Panc1 (cell line): ENCODE measurements around the gene MTO1. TPM values are rescaled to one million over a fixed set of nuclear protein-coding genes. Genes with fewer than 3 reads are reported as not detected.

Source experiments
- ATAC-seq: fragments of 200-7000 bp; cut with Tn5 transposase; 2 replicates; pipeline ENCODE4 v1.9.1; 2020; ENCODE audit warnings: mild to moderate bottlenecking, moderate library complexity
- BruUV-seq: library from RNA; stranded (reverse); fragments of 400-500 nt; replicated peaks from 2 replicates; lab custom pipeline; 2021; lab: Mats Ljungman, UMichigan
- CTCF ChIA-PET: fragments of 300-600 bp; sonication (Branson Sonifier 250); formaldehyde crosslinking; loops from one replicate; lab custom pipeline; 2022; ENCODE audit warnings: antibody characterized with exemption; lab: Charles Lee
- POLR2A ChIA-PET: fragments of 300-600 bp; sonication (Branson Sonifier 250); formaldehyde crosslinking; loops from one replicate; lab custom pipeline; 2022; ENCODE audit warnings: antibody characterized with exemption; lab: Charles Lee
- DNase-seq: peaks from one replicate; pipeline ENCODE4 v3.0.0-alpha.2; 2010; ENCODE audit warnings: low read depth, low spot score
- H3K27ac ChIP-seq: 2 replicates; pipeline ENCODE4 v1.5.1; 2011; ENCODE audit warnings: mild to moderate bottlenecking, low read length, inconsistent platforms
- H3K27me3 ChIP-seq: fragments of 200-500 bp; sonication (Bioruptor generic); 2 replicates; pipeline ENCODE4 v1.6.0; 2014; ENCODE audit warnings: low read length, inconsistent platforms; ENCODE audit not compliant: control insufficient read depth, insufficient read depth
- H3K36me3 ChIP-seq: fragments of 200-500 bp; sonication (Bioruptor generic); 2 replicates; pipeline ENCODE4 v1.5.1; 2014; ENCODE audit warnings: inconsistent platforms, mild to moderate bottlenecking, low read length, moderate library complexity; ENCODE audit not compliant: control insufficient read depth, insufficient read depth
- H3K4me1 ChIP-seq: 2 replicates; pipeline ENCODE4 v1.5.1; 2011; ENCODE audit warnings: inconsistent platforms, mild to moderate bottlenecking, low read length, moderate library complexity; ENCODE audit not compliant: control insufficient read depth, insufficient read depth
- H3K4me3 ChIP-seq, 2 experiments: 2 replicates each; pipeline ENCODE4 v1.5.1; 2011 to 2012; ENCODE audit warnings: low read depth in 2 of 2, low read length in 2 of 2, mild to moderate bottlenecking in 2 of 2, inconsistent platforms in 1 of 2, moderate library complexity in 1 of 2
- H3K9me3 ChIP-seq: fragments of 200-500 bp; sonication (Bioruptor generic); 2 replicates; pipeline ENCODE4 v1.5.1; 2014; ENCODE audit warnings: low read depth, mild to moderate bottlenecking, inconsistent platforms, low read length, moderate library complexity; ENCODE audit not compliant: control insufficient read depth, insufficient read depth
- POLR2AphosphoS5 ChIP-seq: IDR thresholded peaks from 2 replicates; pipeline ENCODE4 v1.6.1; 2012; ENCODE audit warnings: mild to moderate bottlenecking, low read depth, low read length, moderate library complexity
- SIN3A ChIP-seq: IDR thresholded peaks from 2 replicates; pipeline ENCODE4 v1.6.1; 2012; ENCODE audit warnings: low read depth, mild to moderate bottlenecking, low read length, moderate library complexity, borderline replicate concordance; ENCODE audit not compliant: insufficient read depth
- TCF7L2 ChIP-seq: IDR thresholded peaks from 2 replicates; pipeline ENCODE4 v1.6.1; 2011; ENCODE audit warnings: mild to moderate bottlenecking, low read depth, low read length, inconsistent platforms
- in situ Hi-C: cut with HindIII; loops from 2 replicates; pipeline ENCODE4 v1.10.0; 2016; ENCODE audit warnings: low sequenced_read_pairs, low pct_unique_long_range_greater_than_20kb
- intact Hi-C: fragments of 100-400 bp; cut with micrococcal nuclease; formaldehyde crosslinking; loops from one replicate; pipeline ENCODE4 v1.10.0; 2022; ENCODE audit not compliant: unreplicated experiment
- total RNA-seq: library from RNA; stranded (reverse); gene quantifications from one replicate; pipeline ENCODE4 v1.2.1, GENCODE V29; 2021; ENCODE audit not compliant: unreplicated experiment
- TF ChIP-seq, protein P1 (sequence below), 2 experiments: IDR thresholded peaks; 2 replicates each; pipeline ENCODE4 v1.6.1; 2011 to 2012; ENCODE audit warnings: low read depth in 2 of 2, control low read depth in 1 of 2, low read length in 1 of 2, mild to moderate bottlenecking in 1 of 2, moderate library complexity in 1 of 2; ENCODE audit not compliant: insufficient read depth in 1 of 2
- TF ChIP-seq, protein P2 (sequence below): fragments of 450-650 bp; IDR thresholded peaks from 2 replicates; pipeline ENCODE4 v1.5.1; 2017; ENCODE audit warnings: mild to moderate bottlenecking

The MTO1 gene
- total RNA-seq, 1 experiment from 2014 or later: 57.9 TPM

DNA sequence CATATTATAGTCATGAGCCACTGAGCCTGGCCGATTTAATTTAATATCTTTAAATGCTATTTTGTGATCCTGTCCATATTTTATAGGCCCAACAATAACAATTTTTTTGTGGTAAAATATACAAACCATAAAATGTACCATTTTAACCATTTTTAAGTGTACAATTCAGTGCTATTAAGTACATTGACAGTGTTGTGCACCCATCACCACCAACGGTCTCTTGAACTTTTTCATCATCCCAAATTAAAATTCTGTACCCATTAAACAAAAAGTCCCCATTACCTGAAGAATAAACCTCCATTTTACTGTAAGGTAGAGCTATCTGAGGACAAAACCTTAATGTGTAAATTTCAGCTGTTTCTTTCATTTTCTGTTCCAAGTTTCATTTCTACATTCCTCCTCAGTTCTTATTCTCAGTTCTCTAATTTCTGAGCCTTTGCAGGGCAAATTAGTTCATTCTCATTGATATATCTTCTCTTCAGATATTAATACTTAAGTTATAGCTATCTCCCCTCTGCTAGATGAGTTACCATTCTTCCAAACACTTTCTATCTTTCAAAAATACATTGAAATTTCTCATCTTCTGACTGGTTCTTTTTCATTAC lies 10.3 kb downstream of the MTO1 start:
- H3K27me3 ChIP-seq: no peaks in the 10 kb centered on the region
- no peaks in the 10 kb centered on the region for H3K9me3 ChIP-seq
- ATAC-seq (no peak), DNase-seq (no peak)
- intact Hi-C loops: no loop called here
- H3K36me3 ChIP-seq: peaks cover 16% of the 10 kb centered on the region
- in situ Hi-C loops: no loop called here
- H3K4me1 ChIP-seq: no peaks in the 10 kb centered on the region
- no peak overlapping the region for H3K4me3 ChIP-seq
- no TSS peak for BruUV-seq
- CTCF ChIA-PET: no interaction called here
- POLR2A ChIA-PET: interaction anchor here (0.6 kb wide), 1 partner anchor 71 kb away, joined by 9 read pairs; no protein-coding TSS in a partner anchor
- TF ChIP-seq SIN3A (no peak), TCF7L2 (no peak), POLR2AphosphoS5 (no peak)
- TF ChIP-seq, protein P1, sequence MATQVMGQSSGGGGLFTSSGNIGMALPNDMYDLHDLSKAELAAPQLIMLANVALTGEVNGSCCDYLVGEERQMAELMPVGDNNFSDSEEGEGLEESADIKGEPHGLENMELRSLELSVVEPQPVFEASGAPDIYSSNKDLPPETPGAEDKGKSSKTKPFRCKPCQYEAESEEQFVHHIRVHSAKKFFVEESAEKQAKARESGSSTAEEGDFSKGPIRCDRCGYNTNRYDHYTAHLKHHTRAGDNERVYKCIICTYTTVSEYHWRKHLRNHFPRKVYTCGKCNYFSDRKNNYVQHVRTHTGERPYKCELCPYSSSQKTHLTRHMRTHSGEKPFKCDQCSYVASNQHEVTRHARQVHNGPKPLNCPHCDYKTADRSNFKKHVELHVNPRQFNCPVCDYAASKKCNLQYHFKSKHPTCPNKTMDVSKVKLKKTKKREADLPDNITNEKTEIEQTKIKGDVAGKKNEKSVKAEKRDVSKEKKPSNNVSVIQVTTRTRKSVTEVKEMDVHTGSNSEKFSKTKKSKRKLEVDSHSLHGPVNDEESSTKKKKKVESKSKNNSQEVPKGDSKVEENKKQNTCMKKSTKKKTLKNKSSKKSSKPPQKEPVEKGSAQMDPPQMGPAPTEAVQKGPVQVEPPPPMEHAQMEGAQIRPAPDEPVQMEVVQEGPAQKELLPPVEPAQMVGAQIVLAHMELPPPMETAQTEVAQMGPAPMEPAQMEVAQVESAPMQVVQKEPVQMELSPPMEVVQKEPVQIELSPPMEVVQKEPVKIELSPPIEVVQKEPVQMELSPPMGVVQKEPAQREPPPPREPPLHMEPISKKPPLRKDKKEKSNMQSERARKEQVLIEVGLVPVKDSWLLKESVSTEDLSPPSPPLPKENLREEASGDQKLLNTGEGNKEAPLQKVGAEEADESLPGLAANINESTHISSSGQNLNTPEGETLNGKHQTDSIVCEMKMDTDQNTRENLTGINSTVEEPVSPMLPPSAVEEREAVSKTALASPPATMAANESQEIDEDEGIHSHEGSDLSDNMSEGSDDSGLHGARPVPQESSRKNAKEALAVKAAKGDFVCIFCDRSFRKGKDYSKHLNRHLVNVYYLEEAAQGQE (IDR thresholded peaks at IDR 0.05; ENCODE audit: insufficient read depth in 1 of 2, low read depth in 2 of 2, low read length in 1 of 2): no peak
- TF ChIP-seq, protein P2, sequence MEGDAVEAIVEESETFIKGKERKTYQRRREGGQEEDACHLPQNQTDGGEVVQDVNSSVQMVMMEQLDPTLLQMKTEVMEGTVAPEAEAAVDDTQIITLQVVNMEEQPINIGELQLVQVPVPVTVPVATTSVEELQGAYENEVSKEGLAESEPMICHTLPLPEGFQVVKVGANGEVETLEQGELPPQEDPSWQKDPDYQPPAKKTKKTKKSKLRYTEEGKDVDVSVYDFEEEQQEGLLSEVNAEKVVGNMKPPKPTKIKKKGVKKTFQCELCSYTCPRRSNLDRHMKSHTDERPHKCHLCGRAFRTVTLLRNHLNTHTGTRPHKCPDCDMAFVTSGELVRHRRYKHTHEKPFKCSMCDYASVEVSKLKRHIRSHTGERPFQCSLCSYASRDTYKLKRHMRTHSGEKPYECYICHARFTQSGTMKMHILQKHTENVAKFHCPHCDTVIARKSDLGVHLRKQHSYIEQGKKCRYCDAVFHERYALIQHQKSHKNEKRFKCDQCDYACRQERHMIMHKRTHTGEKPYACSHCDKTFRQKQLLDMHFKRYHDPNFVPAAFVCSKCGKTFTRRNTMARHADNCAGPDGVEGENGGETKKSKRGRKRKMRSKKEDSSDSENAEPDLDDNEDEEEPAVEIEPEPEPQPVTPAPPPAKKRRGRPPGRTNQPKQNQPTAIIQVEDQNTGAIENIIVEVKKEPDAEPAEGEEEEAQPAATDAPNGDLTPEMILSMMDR: no peak
- H3K27ac ChIP-seq: no peak overlapping the region

DNA sequence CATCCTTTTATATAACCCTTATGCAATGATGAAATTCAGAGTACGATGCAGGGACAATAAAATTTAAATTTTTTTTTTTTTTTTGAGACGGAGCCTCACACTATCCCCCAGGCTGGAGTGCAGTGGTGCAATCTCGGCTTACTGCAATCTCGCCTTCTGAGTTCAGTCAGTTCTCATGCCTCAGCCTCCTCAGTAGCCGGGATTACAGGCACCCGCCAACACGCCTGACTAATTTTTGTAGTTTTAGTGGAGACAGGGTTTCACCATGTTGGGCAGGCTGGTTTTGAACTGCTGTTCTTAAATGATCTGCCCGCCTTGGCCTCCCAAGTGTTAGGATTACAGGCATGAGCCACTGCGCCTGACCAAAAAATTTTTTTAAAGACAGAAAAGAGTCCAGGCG lies 15.2 kb downstream of the MTO1 start:
- POLR2A ChIA-PET: no interaction called here
- Histone ChIP-seq H3K9me3 (no peaks in the 10 kb centered on the region), H3K27ac (no peak overlapping the region), H3K36me3 (peaks cover 19% of the 10 kb centered on the region), H3K4me1 (no peaks in the 10 kb centered on the region), H3K27me3 (no peaks in the 10 kb centered on the region), H3K4me3 (no peak overlapping the region)
- ATAC-seq (no peak), DNase-seq (no peak)
- intact Hi-C loops: no loop called here
- TF ChIP-seq, protein P2: no peak
- TF ChIP-seq, protein P1 (IDR thresholded peaks at IDR 0.05; ENCODE audit: insufficient read depth in 1 of 2, low read depth in 2 of 2, low read length in 1 of 2): no peak
- TF ChIP-seq POLR2AphosphoS5 (no peak), SIN3A (no peak), TCF7L2 (no peak)
- in situ Hi-C loops: loop anchor here (25.0 kb wide), 1 partner anchor 136 kb away; no protein-coding TSS in a partner anchor
- CTCF ChIA-PET: no interaction called here
- BruUV-seq: no TSS peak
